HCT116 (cell line): ENCODE data around the gene BMP5. TPM values are rescaled to one million over a fixed set of nuclear protein-coding genes. Genes with fewer than 3 reads are reported as not detected.

ENCODE experiments used
- ATAC-seq: fragments of 200-7000 bp; cut with Tn5 transposase; 2 replicates; pipeline ENCODE4 v1.9.1; 2020; ENCODE audit warnings: mild to moderate bottlenecking, moderate library complexity
- BruUV-seq: library from RNA; stranded (reverse); fragments of 400-500 nt; replicated peaks from 2 replicates; lab custom pipeline; 2021; lab: Mats Ljungman, UMichigan
- CTCF ChIA-PET: fragments of 300-600 bp; sonication (Branson Sonifier 250); formaldehyde crosslinking; loops from one replicate; lab custom pipeline; 2021; ENCODE audit warnings: antibody characterized with exemption; lab: Charles Lee
- POLR2A ChIA-PET: fragments of 300-600, 350-600 bp; sonication (Branson Sonifier 250); formaldehyde crosslinking; loops from one replicate; lab custom pipeline; 2021; ENCODE audit warnings: antibody characterized with exemption; lab: Charles Lee
- RAD21 ChIA-PET, 2 experiments: fragments of 300-600 bp; sonication (Branson Sonifier 250); formaldehyde crosslinking; loops; one replicate each; lab custom pipeline; 2023; ENCODE audit warnings: low total read pairs in 2 of 2; ENCODE audit not compliant: uncharacterized antibody in 2 of 2, unreplicated experiment in 2 of 2, low non-redundant PET in 1 of 2; lab: Charles Lee
- DNase-seq: peaks from one replicate; pipeline ENCODE4 v3.0.0-alpha.2; 2010; ENCODE audit warnings: low read depth, low spot score
- H2AFZ ChIP-seq: fragments of 200-600 bp; shearing (Covaris generic), sonication (generic); 2 replicates; pipeline ENCODE4 v1.6.1; 2017; ENCODE audit warnings: low read depth, mixed run types, mixed read lengths, antibody characterized with exemption, low read length; ENCODE audit not compliant: poor library complexity, severe bottlenecking
- H3K27ac ChIP-seq: 2 replicates; pipeline ENCODE4 v1.5.1; 2012; ENCODE audit warnings: low read depth, low read length
- H3K27me3 ChIP-seq: fragments of 200-600 bp; sonication (generic); 2 replicates; pipeline ENCODE4 v1.6.1; 2016; ENCODE audit warnings: mixed run types, low read length, mixed read lengths; ENCODE audit not compliant: insufficient read depth
- H3K36me3 ChIP-seq, 2 experiments: fragments of 200-500 bp in 1 of 2; fragments of 200-600 bp in 1 of 2; sonication (Bioruptor generic) in 1 of 2; sonication (generic) in 1 of 2; 2 replicates each; pipeline versions ENCODE4 v1.5.1 to v1.6.1; 2014 to 2016; ENCODE audit warnings: low read length in 2 of 2, inconsistent platforms in 1 of 2, mixed read lengths in 1 of 2, mixed run types in 1 of 2; ENCODE audit not compliant: insufficient read depth in 2 of 2, control insufficient read depth in 1 of 2
- H3K4me1 ChIP-seq, 2 experiments: fragments of 200-600 bp in 1 of 2; sonication (generic) in 1 of 2; 2 replicates each; pipeline versions ENCODE4 v1.5.1 to v1.6.1; 2012 to 2017; ENCODE audit warnings: low read length in 2 of 2, inconsistent platforms in 1 of 2, mild to moderate bottlenecking in 1 of 2, mixed read lengths in 1 of 2, mixed run types in 1 of 2, moderate library complexity in 1 of 2; ENCODE audit not compliant: insufficient read depth in 2 of 2, control insufficient read depth in 1 of 2
- H3K4me2 ChIP-seq: fragments of 200-600 bp; sonication (generic); 2 replicates; pipeline ENCODE4 v1.6.1; 2017; ENCODE audit warnings: mixed run types, low read length, mixed read lengths
- H3K4me3 ChIP-seq, 2 experiments: fragments of 200-600 bp in 1 of 2; sonication (generic) in 1 of 2; replicated peaks in 1 of 2; 2 replicates each; pipeline ENCODE4 v1.5.1; 2011 to 2016; ENCODE audit warnings: low read length in 2 of 2, control low read depth in 1 of 2, low read depth in 1 of 2, mild to moderate bottlenecking in 1 of 2, mixed read lengths in 1 of 2, mixed run types in 1 of 2
- H3K79me2 ChIP-seq: fragments of 200-600 bp; sonication (generic); 2 replicates; pipeline ENCODE4 v1.6.1; 2017; ENCODE audit warnings: mild to moderate bottlenecking, mixed run types, low read length, moderate library complexity, mixed read lengths; ENCODE audit not compliant: insufficient read depth
- H3K9ac ChIP-seq: fragments of 200-600 bp; sonication (generic); 2 replicates; pipeline ENCODE4 v1.6.1; 2016; ENCODE audit warnings: low read length, mixed read lengths
- H3K9me2 ChIP-seq: fragments of 200-600 bp; sonication (generic), shearing (Covaris generic); 2 replicates; pipeline ENCODE4 v1.6.1; 2017; ENCODE audit warnings: mixed run types, mild to moderate bottlenecking, moderate library complexity; ENCODE audit not compliant: insufficient read depth
- H3K9me3 ChIP-seq, 2 experiments: fragments of 200-500 bp in 1 of 2; fragments of 200-600 bp in 1 of 2; sonication (Bioruptor generic) in 1 of 2; sonication (generic) in 1 of 2; 2 replicates each; pipeline ENCODE4 v1.6.1; 2014 to 2017; ENCODE audit warnings: low read length in 2 of 2, mixed read lengths in 2 of 2, inconsistent platforms in 1 of 2, low read depth in 1 of 2, mild to moderate bottlenecking in 1 of 2, mixed run types in 1 of 2, moderate library complexity in 1 of 2; ENCODE audit not compliant: control insufficient read depth in 1 of 2, insufficient read depth in 1 of 2
- H4K20me1 ChIP-seq: fragments of 200-600 bp; sonication (generic), shearing (Covaris generic); 2 replicates; pipeline ENCODE4 v1.6.1; 2017; ENCODE audit warnings: mixed run types, mild to moderate bottlenecking, moderate library complexity; ENCODE audit not compliant: insufficient read depth
- ATF3 ChIP-seq: IDR thresholded peaks from 2 replicates; pipeline ENCODE4 v1.6.1; 2012
- CBX3 ChIP-seq: IDR thresholded peaks from 2 replicates; pipeline ENCODE4 v1.6.1; 2012; ENCODE audit warnings: low read depth
- CEBPB ChIP-seq: IDR thresholded peaks from 2 replicates; pipeline ENCODE4 v1.6.1; 2012; ENCODE audit warnings: low read depth
- EZH2 ChIP-seq: fragments of 200-600 bp; sonication (generic); IDR thresholded peaks from 2 replicates; pipeline ENCODE4 v1.6.1; 2017; ENCODE audit warnings: antibody characterized with exemption, mixed run types
- EZH2phosphoT487 ChIP-seq: fragments of 200-600 bp; IDR thresholded peaks from 2 replicates; pipeline ENCODE4 v1.6.1; 2018; ENCODE audit warnings: antibody characterized with exemption, borderline replicate concordance
- FOSL1 ChIP-seq: IDR thresholded peaks from 2 replicates; pipeline ENCODE4 v1.6.1; 2012; ENCODE audit warnings: low read depth
- MAX ChIP-seq: IDR thresholded peaks from 2 replicates; pipeline ENCODE4 v1.6.1; 2012
- POLR2AphosphoS5 ChIP-seq: IDR thresholded peaks from 2 replicates; pipeline ENCODE4 v1.6.1; 2011; ENCODE audit warnings: mild to moderate bottlenecking, low read depth, low read length, moderate library complexity
- RAD21 ChIP-seq: IDR thresholded peaks from 2 replicates; pipeline ENCODE4 v1.6.1; 2012; ENCODE audit warnings: low read depth, mild to moderate bottlenecking
- SIN3A ChIP-seq: IDR thresholded peaks from 2 replicates; pipeline ENCODE4 v1.6.1; 2012; ENCODE audit warnings: low read depth
- SP1 ChIP-seq: IDR thresholded peaks from 2 replicates; pipeline ENCODE4 v1.6.1; 2012; ENCODE audit warnings: low read depth
- SRF ChIP-seq: IDR thresholded peaks from 2 replicates; pipeline ENCODE4 v1.6.1; 2012; ENCODE audit warnings: low read depth
- TCF7L2 ChIP-seq: IDR thresholded peaks from 2 replicates; pipeline ENCODE4 v1.7.0; 2011; ENCODE audit warnings: borderline replicate concordance, inconsistent platforms; ENCODE audit not compliant: insufficient read depth, insufficient read length; ENCODE audit errors: extremely low read depth
- YY1 ChIP-seq: IDR thresholded peaks from 2 replicates; pipeline ENCODE4 v1.6.1; 2011; ENCODE audit warnings: low read length, low read depth, moderate library complexity, mild to moderate bottlenecking; ENCODE audit not compliant: insufficient replicate concordance; ENCODE audit errors: extremely low read depth
- ZBTB33 ChIP-seq: IDR thresholded peaks from 2 replicates; pipeline ENCODE4 v1.6.1; 2011; ENCODE audit warnings: mild to moderate bottlenecking, low read length, moderate library complexity; ENCODE audit not compliant: insufficient replicate concordance; ENCODE audit errors: extremely low read depth
- ZFX ChIP-seq: fragments of 450-650 bp; IDR thresholded peaks from 2 replicates; pipeline ENCODE4 v1.6.1; 2017
- ZNF274 ChIP-seq: fragments of 200-500 bp; sonication (Bioruptor generic); IDR thresholded peaks from 2 replicates; pipeline ENCODE4 v1.6.1; 2014; ENCODE audit warnings: mild to moderate bottlenecking, low read depth, low read length, inconsistent platforms
- intact Hi-C: fragments of 100-400 bp; cut with micrococcal nuclease; formaldehyde crosslinking; loops from 2 replicates; pipeline ENCODE4 v1.10.0; 2022
- total RNA-seq: library from RNA; stranded (reverse); gene quantifications from one replicate; pipeline ENCODE4 v1.2.1, GENCODE V29; 2021; ENCODE audit not compliant: unreplicated experiment

BMP5 gene
- total RNA-seq, 1 experiment from 2014 or later: not detected

- Histone ChIP-seq H4K20me1 (no peaks in the 10 kb centered on the region; the same call in 1 of the 2 replicates), H3K27ac (no peak overlapping the region), H3K4me3 (no peak overlapping the region), H3K36me3 (no peaks in the 10 kb centered on the region), H2AFZ (no peak overlapping the region), H3K27me3 (peaks cover 47% of the 10 kb centered on the region), H3K9ac (no peak overlapping the region), H3K9me2 (no peaks in the 10 kb centered on the region), H3K4me1 (no peaks in the 10 kb centered on the region), H3K4me2 (no peak overlapping the region), H3K9me3 (no peaks in the 10 kb centered on the region), H3K79me2 (no peaks in the 10 kb centered on the region)
- no peak for TF ChIP-seq ZNF274
- TF ChIP-seq EZH2phosphoT487: no peak
- no peak for TF ChIP-seq SP1
- no peak for TF ChIP-seq ATF3
- TF ChIP-seq CBX3: no peak
- TF ChIP-seq EZH2: no peak
- TF ChIP-seq CEBPB: no peak
- ChIA-PET RAD21 (no interaction called here), CTCF (interaction anchor here (1.4 kb wide), 1 partner anchor 10 kb away, joined by 4 read pairs; no protein-coding TSS in a partner anchor), POLR2A (no interaction called here)
- no peak for ATAC-seq
- DNase-seq: no peak
- no TSS peak for BruUV-seq
- intact Hi-C loops: no loop called here
Observed at GRCh38 chr6:55820696-55821095, 54.7 kb downstream of the BMP5 start.

GRCh38 chr6:55819811-55820210 lies 55.6 kb downstream of the BMP5 start:
- Histone ChIP-seq H3K9me3 (no peaks in the 10 kb centered on the region), H3K4me3 (no peak overlapping the region), H3K4me1 (no peaks in the 10 kb centered on the region)
- intact Hi-C loops: no loop called here
- TF ChIP-seq ZNF274 (no peak), SIN3A (no peak), ZFX (no peak), RAD21 (no peak), SRF (no peak), TCF7L2 (no peak), MAX (no peak), CBX3 (no peak), YY1 (no peak), POLR2AphosphoS5 (no peak), FOSL1 (no peak), ZBTB33 (no peak)
- TF ChIP-seq, all 23 proteins: peak for 0
- CTCF ChIA-PET: no interaction called here
- Histone ChIP-seq H3K9me2 (no peaks in the 10 kb centered on the region), H3K36me3 (no peaks in the 10 kb centered on the region), H3K9ac (no peak overlapping the region), H3K79me2 (no peaks in the 10 kb centered on the region), H3K27me3 (peaks cover 40% of the 10 kb centered on the region), H3K27ac (no peak overlapping the region), H4K20me1 (no peaks in the 10 kb centered on the region; the same call in 1 of the 2 replicates), H3K4me2 (no peak overlapping the region), H2AFZ (no peak overlapping the region)
- no TSS peak for BruUV-seq
- POLR2A ChIA-PET: no interaction called here
- no peak for ATAC-seq
- no peak for DNase-seq
- RAD21 ChIA-PET: no interaction called here
